ENCODE measurements around the gene UBE2Z.
"Not testable (repeated sequence)": the region's sequence is repeated elsewhere in the genome, so short reads cannot be mapped to it uniquely, and the experiment has no call there.

UBE2Z gene

DNA sequence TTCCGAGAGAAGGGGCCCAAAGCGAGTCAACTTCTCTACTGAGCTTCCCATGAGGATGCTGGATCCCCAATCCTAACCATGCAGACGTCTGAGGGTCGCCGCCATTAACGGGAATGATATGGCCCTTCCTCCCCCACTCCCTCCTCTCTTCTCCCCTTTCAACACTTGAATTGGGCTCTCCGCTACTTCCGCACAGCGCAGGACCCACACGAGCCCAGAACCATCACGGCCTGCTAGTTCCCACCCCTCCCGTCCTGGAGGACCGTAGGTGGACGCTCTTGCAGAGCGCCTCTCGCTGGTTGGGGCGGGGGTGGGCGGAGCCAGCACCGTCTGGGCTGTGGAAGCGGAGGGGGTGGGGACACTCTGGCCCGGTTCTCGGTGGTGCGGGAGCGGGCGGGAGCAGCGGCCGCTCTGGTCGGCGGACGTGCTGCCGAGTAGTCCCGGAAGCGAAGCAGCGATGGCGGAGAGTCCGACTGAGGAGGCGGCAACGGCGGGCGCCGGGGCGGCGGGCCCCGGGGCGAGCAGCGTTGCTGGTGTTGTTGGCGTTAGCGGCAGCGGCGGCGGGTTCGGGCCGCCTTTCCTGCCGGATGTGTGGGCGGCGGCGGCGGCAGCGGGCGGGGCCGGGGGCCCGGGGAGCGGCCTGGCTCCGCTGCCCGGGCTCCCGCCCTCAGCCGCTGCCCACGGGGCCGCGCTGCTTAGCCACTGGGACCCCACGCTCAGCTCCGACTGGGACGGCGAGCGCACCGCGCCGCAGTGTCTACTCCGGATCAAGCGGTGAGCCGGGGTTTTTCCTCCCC lies at the start of gene UBE2Z:
Gene UBE2Z (plus strand): TSS at position 361 of the 797 bp plus-strand sequence. CDS start 97 bp downstream, at position 458.
- peak; percentile 82 for DNase-seq (ENCODE audit: low read depth)

DNA sequence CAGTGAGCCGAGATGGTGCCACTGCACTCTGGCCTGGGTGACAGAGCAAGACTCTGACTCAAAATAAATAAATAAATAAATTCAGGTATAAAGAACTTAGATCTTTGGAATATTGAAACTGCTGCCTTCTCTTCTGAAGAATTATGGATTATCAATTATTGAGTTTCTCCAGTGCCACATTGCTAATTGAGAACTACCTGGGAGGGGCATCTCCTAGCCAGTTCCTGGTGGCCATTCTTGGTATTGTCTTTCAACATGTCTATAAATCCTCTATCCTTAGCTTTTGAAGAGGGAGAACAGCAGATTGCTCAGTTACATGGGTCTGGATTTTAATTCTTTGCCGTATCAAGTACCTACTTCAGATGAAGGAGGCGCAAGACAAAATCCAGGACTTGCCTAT lies 48.2 kb upstream of the UBE2Z start:
- no peak for DNase-seq (ENCODE audit: low read depth)

DNA sequence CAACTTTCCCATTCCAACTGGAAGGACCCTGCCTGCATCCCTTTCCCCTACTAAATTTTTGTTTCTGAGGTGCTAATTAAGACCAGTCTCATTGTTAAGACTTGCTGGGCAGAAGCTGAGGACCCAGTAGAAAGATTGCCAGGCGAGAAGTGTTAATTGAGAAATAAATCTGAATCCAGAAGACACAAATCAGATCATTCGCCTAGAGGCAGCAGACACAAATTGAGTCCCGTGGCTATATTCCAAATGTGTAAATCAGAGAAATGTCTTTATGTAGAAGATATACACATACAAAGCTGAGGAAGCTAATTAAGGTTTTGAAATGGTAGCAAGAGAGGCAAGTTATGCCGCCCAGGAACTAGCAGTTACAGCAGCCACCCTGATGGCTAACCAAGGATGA lies 47.8 kb upstream of the UBE2Z start:
- no peak for DNase-seq (ENCODE audit: low read depth)

DNA sequence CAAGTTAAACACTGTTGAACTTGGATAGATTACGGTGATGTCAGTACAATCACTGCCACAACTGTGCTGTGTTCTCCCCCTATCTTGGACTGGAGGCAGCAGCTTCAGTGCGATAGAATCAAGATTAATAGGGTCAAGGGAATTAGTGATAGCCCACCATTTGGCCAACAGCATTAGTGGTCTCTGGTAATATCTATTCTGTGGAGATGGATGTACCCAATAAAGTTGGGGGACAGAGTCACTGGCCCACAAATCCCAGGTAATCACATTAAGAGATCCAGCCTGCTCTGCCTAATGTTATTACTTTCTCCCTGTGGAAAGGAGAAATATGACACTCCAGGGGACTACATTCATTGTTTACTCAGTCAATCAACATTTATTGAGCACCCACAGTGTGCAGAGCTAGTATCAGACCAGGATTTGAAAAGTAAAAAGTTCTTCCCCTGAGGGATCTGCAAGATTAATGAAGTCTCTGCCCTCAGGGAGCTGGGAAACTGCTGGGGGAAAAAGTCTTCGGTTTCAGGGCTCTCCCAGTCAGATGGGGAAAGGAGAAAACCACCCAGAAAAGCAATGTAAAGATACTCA lies 39.2 kb upstream of the UBE2Z start:
- DNase-seq (ENCODE audit: low read depth): no peak

DNA sequence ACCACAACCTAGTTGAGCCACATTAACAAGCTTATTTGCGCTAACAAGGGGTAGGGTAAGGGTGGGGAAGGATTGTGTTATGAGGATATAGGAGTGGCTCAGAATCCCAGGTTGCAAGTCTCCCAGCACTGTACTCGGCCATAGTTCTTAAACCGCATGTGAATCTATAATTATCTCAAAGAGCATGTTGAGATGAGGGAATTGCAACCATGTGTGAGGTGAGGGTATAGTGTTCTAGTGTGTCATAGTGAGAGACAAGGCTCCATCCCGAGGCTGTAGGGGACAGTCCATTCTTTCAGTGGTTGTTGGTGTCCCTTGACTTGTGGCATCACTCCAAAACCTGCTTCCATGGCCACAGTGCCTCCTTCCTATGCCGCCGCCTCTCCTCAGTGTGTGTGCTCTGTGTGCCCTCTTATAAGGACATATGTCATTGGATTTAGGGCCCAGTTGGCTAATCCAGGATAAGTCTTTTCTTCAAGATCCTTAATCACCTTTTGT lies 38.3 kb upstream of the UBE2Z start:
- DNase-seq (ENCODE audit: low read depth): no peak

DNA sequence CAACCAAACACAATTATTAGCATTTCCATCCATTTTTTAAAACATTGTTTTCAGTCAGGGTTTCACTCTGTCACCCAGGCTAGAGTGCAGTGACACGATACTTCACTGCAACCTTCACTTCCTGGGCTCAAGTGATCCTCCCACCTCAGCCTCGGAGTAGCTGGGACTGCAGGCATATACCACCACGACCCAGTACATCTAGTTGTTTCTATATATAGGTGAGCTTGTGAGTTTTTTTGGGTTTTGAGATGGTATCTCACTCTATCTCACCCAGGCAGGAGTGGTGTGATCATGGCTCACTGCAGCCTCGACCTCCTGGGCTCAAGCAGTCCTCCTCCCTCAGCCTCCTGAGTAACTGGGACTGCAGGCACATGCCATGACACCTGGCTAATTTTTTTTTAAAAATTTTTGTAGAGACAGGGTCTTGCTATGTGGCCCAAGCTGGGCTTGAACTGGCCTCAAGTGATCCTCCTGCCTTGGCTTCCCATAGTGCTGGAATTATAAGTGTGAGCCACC lies 37.1 kb upstream of the UBE2Z start:
- no peak for DNase-seq (ENCODE audit: low read depth)

DNA sequence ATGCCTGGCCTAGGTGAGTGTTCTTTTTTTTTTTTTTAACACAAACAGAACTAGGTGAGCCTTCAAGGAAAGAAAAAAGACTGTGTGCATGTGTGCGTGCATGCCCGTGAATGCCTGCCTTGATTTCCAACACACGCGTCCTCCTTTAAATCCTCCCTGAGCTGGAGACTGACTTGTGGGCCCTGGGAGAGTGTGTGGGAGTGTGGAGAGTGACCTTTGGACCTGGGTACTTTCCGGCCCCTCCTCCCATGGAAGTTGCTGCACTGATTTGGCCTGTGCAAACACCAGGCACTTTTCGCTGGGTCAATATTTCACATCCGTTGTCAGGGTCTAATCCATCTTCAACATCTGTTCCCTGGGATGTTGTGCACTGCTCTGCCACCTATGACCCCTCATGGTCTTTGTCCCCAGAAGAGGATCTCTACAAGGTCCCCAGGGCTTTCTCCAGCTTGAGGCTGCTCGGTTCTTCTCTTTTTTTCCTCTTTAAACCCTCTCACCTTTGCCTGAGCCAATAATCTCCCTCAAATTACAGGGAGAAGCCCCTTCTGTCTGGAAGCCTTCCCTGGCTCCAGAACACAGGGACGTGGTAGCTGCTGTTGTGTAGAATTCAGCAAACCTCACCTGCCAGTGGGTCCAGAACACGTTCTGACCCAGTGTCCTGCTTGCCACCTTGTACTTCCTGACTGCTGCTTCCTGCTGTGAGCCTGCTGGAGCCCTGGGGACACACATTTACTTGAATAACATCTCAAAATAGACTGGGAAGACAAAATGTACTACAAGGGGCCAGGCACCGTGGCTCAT lies 36.5 kb upstream of the UBE2Z start:
- DNase-seq (ENCODE audit: low read depth): no peak

DNA sequence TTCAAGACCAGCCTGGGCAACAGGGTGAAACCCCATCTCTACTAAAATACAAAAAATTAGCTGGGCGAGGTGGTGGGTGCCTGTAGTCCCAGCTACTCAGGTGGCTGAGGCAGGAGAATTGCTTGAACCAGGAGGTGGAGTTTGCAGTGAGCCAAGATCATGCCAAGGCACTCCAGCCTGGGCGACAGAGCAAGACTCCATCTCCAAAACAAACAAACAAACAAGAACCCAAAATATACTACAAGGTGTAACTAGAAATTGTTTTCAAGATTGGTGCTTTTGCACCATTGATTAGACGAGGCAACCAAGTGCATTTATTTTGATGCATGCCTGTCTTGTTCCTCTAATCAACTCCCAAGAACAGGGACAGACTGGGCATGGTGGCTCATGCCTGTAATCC lies 35.8 kb upstream of the UBE2Z start:
- not testable (repeated sequence) for DNase-seq (ENCODE audit: low read depth)

DNA sequence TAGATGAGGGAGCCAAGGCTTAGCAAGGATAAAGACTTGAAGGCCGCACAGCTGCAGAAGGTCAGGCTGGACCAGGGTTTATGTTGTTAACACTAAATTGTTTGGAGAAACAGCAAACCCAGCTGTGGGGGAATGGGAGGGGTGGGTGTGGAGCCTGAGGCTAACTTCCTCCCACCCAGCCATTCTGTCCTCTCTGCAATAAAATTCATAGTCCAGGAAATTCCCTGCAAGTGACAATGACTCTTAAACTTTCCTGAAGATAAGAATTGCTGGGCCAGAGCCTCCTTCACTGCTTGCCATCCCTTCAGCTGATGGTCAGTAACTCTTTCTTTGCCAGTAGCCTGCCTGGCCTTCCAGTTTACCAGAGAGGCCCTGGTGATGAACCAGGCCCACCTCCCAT lies 35.0 kb upstream of the UBE2Z start:
- no peak for DNase-seq (ENCODE audit: low read depth)

DNA sequence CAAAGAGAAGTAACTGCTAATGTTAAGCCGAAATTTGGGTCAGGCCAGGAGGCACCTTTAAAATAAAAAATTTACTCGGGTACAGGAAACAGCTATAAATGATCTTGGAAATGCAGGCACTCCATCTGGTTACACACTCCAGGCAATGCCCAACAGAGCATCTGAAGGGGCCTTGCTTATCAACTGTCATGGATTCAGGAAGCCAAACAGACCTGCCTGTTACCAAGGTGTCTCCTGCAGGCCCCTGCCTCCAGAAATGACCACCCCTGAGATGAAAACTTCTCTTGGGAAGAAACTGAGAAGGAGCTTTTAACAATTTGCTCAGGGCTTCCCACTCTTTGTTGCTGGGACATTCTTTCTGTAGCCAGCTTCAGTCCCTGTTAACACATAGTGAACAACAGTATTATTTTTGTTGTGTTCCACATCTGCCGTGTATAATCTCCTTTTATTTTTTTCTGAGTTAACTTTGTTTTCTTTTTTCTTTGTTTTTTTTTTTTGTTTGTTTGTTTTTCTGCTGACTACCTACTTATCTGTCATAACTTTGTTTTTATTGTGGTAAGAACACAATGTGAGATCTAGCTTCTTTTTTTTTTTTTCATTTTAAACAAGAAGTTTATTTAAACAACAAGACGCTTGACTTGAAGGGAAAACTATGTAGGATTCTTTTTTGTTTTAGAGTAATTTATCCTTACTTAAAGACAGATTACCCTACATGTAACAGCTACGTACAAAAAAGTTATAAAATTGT lies 34.3 kb upstream of the UBE2Z start:
- DNase-seq (ENCODE audit: low read depth): no peak

DNA sequence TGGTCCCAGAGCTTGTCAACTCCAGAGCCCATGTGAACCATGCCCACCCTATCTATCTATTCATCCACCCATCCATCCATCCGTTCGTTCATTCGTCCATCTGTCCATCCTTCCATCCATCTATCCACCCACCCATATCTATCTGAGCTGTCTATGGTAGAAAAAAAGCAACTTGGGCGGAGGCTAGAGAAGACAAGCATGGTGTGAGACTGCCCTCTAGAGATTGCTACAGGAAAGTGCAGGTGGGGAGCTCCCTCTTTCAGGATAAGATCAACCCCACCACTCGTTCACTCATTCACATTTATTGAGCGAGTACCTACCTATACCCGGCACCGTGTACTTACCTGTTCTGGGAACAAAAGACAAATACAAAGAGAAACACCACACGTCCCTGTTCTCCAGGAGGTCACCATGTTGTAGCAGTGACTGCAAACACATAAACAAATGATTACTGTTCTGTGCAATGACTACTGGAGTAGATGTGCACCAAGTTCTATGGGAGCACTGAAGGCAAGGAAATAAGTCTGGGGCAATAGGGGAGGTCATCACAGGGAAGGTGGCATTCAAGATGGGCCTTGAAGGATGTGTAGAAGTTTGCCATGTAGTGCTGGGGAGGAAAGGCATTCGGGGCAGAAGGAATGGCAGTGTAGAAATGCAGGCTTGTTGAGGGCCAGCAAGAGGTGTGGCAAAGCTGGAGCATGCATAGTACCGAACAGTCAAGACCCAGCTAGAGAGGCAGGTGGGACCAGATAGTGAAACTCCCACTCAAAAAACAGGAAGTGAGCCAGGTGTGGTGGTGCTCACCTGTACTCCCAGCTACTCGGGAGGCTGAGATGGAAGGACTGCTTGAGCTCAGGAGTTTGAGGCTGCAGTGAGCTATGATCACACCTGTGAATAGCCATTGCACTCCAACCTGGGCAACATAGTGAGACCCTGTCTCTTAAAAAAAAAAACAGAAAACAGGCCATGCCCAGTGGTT lies 29.0 kb upstream of the UBE2Z start:
- peak; percentile 18 for DNase-seq (ENCODE audit: low read depth)

DNA sequence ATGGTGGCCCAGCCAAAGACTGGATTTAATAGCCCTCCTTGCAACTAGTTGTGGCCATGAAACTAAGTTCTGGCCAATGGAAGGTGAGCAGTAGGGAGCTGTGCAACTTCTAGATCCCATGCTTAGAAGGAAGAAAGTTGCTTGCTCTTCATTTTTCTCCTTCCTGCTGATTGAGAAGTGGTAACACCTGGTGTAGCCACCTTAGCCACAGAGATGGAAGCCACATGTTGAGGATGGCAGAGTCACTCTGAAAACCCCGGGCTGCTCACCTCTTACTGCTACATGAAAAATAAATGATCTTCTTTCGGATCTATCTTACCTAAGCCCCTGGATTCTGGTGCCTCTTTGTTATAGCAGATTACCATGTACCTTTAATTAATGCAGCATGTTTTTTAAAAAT lies 25.9 kb upstream of the UBE2Z start:
- DNase-seq (ENCODE audit: low read depth): no peak

DNA sequence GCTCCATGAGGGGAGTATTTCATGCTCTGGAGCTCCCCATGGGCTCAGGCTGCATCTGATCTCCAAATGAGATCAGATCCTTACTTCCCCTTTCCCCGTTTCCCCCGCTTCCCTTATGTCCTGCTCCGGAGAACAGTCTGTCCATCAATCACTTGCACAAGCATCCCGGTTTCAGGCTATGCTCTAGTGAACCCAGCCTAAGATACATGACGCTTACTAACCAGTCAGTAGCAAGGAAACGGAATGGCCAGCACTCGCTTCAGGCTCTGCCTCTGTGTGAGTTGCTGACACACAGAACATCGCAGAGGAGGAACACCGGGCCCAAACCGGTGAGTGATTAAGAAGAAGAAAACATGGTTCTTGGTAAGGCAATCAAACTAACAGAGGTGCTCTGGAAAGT lies 25.0 kb upstream of the UBE2Z start:
- no peak for DNase-seq (ENCODE audit: low read depth)

DNA sequence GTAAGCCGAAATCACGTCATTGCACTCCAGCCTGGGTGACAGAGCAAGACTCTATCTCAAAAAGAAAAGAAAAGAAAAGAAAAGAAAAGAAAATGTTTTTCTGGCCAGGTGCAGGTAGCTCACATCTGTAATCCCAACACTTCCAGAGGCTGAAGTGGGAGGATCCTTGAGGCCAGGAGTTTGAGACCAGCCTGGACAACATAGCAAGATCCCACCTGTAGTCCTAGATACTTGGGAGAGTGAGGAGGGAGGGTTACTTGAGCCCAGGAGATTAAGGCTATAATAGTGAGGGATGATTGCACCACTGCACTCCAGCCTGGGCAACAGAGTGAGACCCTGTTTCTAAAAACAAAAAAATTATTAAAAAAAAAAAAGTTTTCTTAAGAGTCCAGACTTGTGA lies 18.1 kb upstream of the UBE2Z start:
- DNase-seq (ENCODE audit: low read depth): no peak

DNA sequence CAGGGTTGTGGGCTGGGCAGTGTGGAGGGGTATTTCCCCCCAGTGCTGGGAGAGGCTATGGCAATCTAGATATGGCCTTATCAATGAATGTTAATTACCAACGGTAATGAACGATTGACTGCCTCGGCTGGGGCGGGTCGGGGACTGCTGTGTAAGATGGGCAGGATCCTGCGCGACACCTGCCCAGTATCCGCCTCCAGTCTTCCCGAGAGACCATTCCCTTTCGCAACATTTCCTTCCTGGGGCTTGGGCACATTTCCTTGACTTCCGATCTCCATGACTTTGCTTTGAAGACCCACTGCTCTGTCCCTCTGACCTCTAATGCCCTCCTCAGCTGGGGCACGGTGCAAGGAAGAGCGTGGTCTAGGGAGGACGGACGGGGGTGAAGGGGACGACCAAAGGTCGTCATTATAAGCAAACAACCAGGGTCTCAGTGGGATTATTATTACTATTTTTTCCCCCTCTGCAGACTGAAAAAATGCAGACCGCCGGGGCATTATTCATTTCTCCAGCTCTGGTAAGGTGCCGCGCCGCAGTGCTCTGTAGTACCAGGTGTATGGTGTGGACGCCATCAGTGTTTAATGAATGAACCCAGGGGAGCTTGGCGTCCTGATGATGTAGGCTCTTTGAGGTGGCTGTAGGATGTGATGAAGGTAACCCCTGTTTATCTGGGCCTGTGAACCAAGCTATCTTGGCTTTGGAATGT lies 15.1 kb upstream of the UBE2Z start:
- no peak for DNase-seq (ENCODE audit: low read depth)

DNA sequence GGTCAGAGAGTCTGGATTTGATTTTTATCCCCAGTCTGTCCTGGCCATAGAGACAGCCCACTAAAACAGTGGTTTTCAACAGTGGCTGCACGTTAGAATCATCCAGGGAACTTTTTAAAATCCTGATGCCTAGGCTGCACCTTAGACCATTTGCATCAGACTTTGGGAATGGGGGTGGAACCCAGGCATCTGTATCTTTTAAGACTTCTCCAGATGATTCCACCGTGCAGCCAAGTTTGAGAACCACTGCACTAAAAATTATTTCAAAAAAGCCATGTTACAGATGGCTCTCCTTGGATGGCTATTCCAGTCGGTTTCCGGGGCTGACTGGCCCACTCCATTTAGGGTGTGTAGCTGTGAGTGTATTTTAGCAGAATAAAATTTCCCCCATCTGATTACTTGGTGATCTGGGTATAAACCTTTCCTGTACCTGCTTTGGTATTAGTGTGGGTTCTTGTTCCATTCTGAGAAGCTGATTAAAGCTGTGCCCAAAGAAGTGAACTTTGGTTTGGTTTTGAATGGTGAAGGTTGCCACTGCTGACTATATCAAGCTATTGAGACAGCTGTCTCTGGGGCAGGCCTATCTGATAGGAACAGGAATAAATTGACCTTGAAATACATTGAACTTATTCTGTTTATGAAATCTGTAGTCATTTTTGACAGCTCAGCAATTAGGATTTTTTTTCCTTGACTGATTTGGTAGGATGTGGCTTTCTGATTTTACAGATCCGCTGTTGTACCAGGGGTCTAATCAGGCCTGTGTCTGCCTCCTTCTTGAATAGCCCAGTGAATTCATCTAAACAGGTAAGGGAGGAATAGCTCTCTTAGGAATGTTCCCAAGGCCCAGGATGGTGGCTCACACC lies 14.3 kb upstream of the UBE2Z start:
- DNase-seq (ENCODE audit: low read depth): no peak

DNA sequence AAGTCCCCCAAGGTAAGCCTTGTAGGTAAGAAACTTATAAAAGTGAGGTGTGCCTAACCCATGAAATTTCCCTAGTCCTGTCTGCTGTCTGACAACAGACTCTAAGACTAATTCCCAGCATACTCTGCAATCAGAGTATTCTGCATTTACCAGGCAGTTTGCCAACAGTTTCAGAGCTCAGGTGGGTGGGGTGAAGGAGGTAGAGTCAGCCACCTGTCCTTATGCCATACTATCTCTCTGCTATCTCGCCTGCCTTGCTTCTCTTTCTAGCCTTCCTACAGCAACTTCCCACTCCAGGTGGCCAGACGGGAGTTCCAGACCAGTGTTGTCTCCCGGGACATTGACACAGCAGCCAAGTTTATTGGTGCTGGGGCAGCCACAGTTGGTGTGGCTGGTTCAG lies 13.3 kb upstream of the UBE2Z start:
- no peak for DNase-seq (ENCODE audit: low read depth)

DNA sequence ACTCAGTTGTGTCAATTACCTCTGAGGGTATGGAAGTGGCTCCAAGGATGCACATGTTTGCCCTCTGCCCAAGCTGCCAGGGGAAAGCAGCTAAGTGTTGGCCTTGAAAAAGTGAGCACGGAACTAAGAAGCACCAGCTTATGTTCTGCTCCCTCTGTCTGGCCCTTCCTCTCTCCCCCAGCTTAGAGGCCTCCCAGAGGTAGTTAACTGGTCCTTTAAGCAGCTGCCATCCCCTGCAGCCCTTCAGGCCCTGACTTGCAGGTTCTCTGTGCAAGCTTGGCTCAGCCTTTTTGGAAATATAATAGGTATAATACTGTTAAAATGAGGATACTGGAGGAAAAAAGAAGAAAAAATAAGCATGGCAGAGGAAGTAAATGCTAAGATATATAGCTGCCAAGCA lies 7.0 kb upstream of the UBE2Z start:
- no peak for DNase-seq (ENCODE audit: low read depth)

DNA sequence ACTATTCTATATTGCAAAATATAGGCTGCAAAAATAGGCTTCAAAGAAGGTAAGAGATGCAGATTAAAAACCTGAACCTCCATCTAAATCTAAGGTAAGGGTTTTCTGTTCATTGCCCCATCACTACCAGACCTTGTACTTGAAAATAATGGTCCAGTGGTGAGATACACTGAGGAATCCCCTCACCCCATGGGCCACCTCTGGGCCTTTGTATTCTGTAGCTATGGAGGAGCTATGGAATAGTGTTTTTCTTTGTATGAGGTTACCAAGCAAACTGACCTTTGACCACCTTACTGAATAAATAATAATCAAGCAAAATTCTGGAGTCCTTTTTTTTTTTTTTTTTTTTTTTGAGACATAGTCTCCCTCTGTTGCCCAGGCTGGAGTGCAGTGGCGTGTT lies 4.8 kb upstream of the UBE2Z start:
- DNase-seq (ENCODE audit: low read depth): no peak

Measured in stimulated activated CD8-positive, alpha-beta memory T cell treated with anti-CD3 and anti-CD28 coated beads, Interleukin-4, amount 100 ng/mL, for 24 hours (primary cell).